SU-DHL-6 (cell line): ENCODE data around the gene ESM1.

Experiments
- H2AFZ ChIP-seq: fragments of 200-600 bp; sonication (generic); 2 replicates; pipeline ENCODE4 v1.6.1; 2014; ENCODE audit warnings: low read depth, mild to moderate bottlenecking, moderate library complexity, mixed read lengths, antibody characterized with exemption, low read length; ENCODE audit not compliant: severe bottlenecking
- H3F3A ChIP-seq: fragments of 200-600 bp; shearing (Covaris generic); 2 replicates; pipeline ENCODE4 v1.6.0; 2016; ENCODE audit warnings: antibody characterized with exemption, mild to moderate bottlenecking; ENCODE audit not compliant: insufficient read depth
- H3K27ac ChIP-seq: fragments of 200-600 bp; sonication (generic); 2 replicates; pipeline ENCODE4 v1.5.1; 2016; ENCODE audit warnings: low read depth, mild to moderate bottlenecking, low read length, moderate library complexity, mixed read lengths
- H3K27me3 ChIP-seq: fragments of 200-600 bp; sonication (generic), shearing (Covaris generic); 2 replicates; pipeline ENCODE4 v1.6.0; 2014; ENCODE audit warnings: mild to moderate bottlenecking, low read length
- H3K36me3 ChIP-seq: fragments of 200-600 bp; sonication (generic); 2 replicates; pipeline ENCODE4 v1.6.1; 2014; ENCODE audit warnings: mild to moderate bottlenecking, low read length, mixed read lengths
- H3K4me2 ChIP-seq: fragments of 300-600, 200-600 bp; shearing (Covaris generic), sonication (generic); 2 replicates; pipeline ENCODE4 v1.6.0; 2014; ENCODE audit warnings: low read length, low read depth, mild to moderate bottlenecking; ENCODE audit not compliant: poor library complexity, severe bottlenecking
- H3K4me3 ChIP-seq: fragments of 200-600 bp; sonication (generic); 2 replicates; pipeline ENCODE4 v1.5.1; 2014; ENCODE audit warnings: antibody characterized with exemption, low read length, mild to moderate bottlenecking, mixed read lengths; ENCODE audit not compliant: insufficient read depth, poor library complexity, severe bottlenecking
- H3K79me2 ChIP-seq: fragments of 200-600 bp; sonication (generic); 2 replicates; pipeline ENCODE4 v1.6.1; 2014; ENCODE audit warnings: mild to moderate bottlenecking, low read length, moderate library complexity; ENCODE audit not compliant: insufficient read depth
- H3K9ac ChIP-seq: fragments of 200-600 bp; sonication (generic); 2 replicates; pipeline ENCODE4 v1.7.0; 2014; ENCODE audit warnings: mild to moderate bottlenecking, low read length
- H3K9me2 ChIP-seq: fragments of 200-600 bp; sonication (generic); replicated peaks from 2 replicates; pipeline ENCODE4 v1.6.1; 2014; ENCODE audit warnings: low read length; ENCODE audit not compliant: insufficient read depth
- H3K9me3 ChIP-seq: fragments of 200-600 bp; sonication (generic); 2 replicates; pipeline ENCODE4 v1.6.1; 2014; ENCODE audit warnings: low read length, mixed read lengths; ENCODE audit not compliant: insufficient read depth
- H4K20me1 ChIP-seq: fragments of 200-600 bp; sonication (generic); 2 replicates; pipeline ENCODE4 v1.6.1; 2014; ENCODE audit warnings: low read depth, mild to moderate bottlenecking, antibody characterized with exemption, low read length, moderate library complexity, mixed read lengths
- EZH2phosphoT487 ChIP-seq: fragments of 200-600 bp; sonication (generic), shearing (Covaris generic); conservative IDR thresholded peaks from 2 replicates; pipeline ENCODE4 v1.6.1; 2018; ENCODE audit warnings: mild to moderate bottlenecking, antibody characterized with exemption, low read length, moderate library complexity, mixed read lengths
- TF ChIP-seq, protein P1 (sequence below): fragments of 200-600 bp; sonication (generic); IDR thresholded peaks from one replicate; pipeline ENCODE4 v1.5.1; 2017; ENCODE audit warnings: antibody characterized with exemption, mild to moderate bottlenecking, low read length, moderate library complexity; ENCODE audit not compliant: insufficient read depth, poor library complexity, severe bottlenecking

The ESM1 gene

DNA sequence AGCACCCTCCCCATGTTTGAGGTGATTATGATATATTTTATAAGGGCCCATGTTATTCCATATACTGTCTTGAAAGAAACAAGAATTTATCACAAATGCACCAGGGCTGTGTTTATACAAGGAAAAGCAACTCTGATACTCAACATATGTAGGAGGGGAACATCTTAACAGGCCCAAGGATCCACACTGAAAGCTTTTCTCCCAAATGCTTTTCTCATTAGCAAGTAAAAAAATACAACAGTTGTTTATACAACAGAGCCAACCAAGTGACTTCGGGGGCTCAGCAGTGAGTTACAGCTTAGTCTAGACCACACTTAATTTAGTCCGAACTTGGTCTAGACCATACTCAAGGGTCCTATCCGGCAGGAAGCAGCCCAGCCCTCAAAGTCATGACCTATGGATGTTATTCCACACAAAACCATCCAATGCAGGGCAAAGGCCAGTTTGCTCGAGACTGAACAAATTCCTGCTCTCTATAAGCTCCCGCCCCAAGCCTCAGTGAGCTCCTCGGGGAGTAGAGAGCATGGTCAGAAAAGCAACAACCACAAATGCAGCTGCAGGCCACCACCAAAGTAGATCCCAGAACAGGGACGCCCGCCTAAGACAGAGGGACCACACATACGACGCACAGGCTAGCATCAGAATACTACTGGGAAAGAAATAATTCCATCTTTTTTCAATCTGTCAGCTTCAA lies 45.4 kb upstream of the ESM1 start:
- Histone ChIP-seq H3K9me3 (no peaks in the 10 kb centered on the region), H3K9me2 (no peaks in the 10 kb centered on the region), H4K20me1 (no peaks in the 10 kb centered on the region), H3K79me2 (no peaks in the 10 kb centered on the region), H3K27ac (no peak overlapping the region), H3K9ac (no peak overlapping the region), H3F3A (no peaks in the 10 kb centered on the region), H2AFZ (no peak overlapping the region), H3K27me3 (no peaks in the 10 kb centered on the region), H3K4me3 (no peak overlapping the region), H3K4me2 (no peak overlapping the region), H3K36me3 (no peaks in the 10 kb centered on the region)
- no peak for TF ChIP-seq EZH2phosphoT487
- TF ChIP-seq, protein P1, sequence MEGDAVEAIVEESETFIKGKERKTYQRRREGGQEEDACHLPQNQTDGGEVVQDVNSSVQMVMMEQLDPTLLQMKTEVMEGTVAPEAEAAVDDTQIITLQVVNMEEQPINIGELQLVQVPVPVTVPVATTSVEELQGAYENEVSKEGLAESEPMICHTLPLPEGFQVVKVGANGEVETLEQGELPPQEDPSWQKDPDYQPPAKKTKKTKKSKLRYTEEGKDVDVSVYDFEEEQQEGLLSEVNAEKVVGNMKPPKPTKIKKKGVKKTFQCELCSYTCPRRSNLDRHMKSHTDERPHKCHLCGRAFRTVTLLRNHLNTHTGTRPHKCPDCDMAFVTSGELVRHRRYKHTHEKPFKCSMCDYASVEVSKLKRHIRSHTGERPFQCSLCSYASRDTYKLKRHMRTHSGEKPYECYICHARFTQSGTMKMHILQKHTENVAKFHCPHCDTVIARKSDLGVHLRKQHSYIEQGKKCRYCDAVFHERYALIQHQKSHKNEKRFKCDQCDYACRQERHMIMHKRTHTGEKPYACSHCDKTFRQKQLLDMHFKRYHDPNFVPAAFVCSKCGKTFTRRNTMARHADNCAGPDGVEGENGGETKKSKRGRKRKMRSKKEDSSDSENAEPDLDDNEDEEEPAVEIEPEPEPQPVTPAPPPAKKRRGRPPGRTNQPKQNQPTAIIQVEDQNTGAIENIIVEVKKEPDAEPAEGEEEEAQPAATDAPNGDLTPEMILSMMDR: no peak

DNA sequence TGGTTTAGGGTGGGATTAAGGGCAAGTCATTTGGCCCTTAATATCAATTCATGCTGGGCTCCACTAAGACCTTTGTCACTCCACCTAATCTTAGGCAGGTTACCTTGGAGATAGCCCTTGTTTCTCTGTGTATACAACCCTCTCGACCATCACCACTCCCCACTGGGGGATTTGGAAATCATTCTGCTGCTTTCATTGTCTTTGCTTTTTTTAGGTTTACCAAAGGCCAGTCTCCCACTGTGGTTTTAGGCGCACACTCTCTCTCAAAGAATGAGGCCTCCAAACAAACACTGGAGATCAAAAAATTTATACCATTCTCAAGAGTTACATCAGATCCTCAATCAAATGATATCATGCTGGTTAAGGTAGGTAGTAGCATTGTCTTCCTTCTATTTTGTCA lies 44.8 kb upstream of the ESM1 start:
- TF ChIP-seq, protein P1: no peak
- TF ChIP-seq EZH2phosphoT487: no peak
- H3K27ac ChIP-seq: no peak overlapping the region

DNA sequence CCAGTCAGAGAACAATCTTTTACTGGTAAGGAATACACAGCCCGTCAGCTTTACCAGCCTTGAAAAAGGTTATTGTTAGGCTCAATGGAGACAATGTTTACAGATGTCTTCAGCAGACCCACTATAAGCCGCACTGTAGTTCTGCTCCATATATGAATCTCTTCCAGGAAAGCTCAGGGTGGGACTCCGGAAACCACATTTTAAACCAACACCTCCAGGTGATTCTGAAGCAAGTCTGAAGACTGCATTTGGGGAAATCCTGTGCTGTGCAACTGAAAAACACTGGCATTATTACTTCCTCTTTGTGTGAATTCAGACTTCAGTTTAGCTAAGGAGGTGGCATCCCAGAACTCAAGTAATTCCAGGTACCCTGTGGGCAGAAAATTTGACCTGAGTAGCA lies 42.2 kb upstream of the ESM1 start:
- Histone ChIP-seq H3K27me3 (no peaks in the 10 kb centered on the region), H3F3A (no peaks in the 10 kb centered on the region), H3K36me3 (no peaks in the 10 kb centered on the region), H3K9me3 (no peaks in the 10 kb centered on the region), H3K27ac (no peak overlapping the region), H2AFZ (no peak overlapping the region), H3K9ac (no peak overlapping the region), H3K79me2 (no peaks in the 10 kb centered on the region), H3K4me3 (no peak overlapping the region), H3K9me2 (no peaks in the 10 kb centered on the region), H3K4me2 (no peak overlapping the region), H4K20me1 (no peaks in the 10 kb centered on the region)
- TF ChIP-seq, protein P1: no peak
- no peak for TF ChIP-seq EZH2phosphoT487

More for the DNA sequence above, 44.8 kb upstream of the ESM1 start:
- H3K4me3 ChIP-seq: no peak overlapping the region
- no peak overlapping the region for H3K4me2 ChIP-seq
- no peak overlapping the region for H3K9ac ChIP-seq
- H3F3A ChIP-seq: no peaks in the 10 kb centered on the region
- no peaks in the 10 kb centered on the region for H3K27me3 ChIP-seq
- no peaks in the 10 kb centered on the region for H3K9me2 ChIP-seq
- H3K36me3 ChIP-seq: no peaks in the 10 kb centered on the region
- no peaks in the 10 kb centered on the region for H4K20me1 ChIP-seq
- H3K9me3 ChIP-seq: no peaks in the 10 kb centered on the region
- H2AFZ ChIP-seq: no peak overlapping the region
- H3K79me2 ChIP-seq: no peaks in the 10 kb centered on the region
